NOMO-1 treated with dmso at 0.1 percent for 144 hours (cell line): ENCODE data around the gene PABPN1L.

Experiments used
- DNase-seq: peaks from one replicate; lab custom pipeline; 2025; ENCODE audit not compliant: unreplicated experiment; lab: John Stamatoyannopoulos, UW

The PABPN1L gene, protein sequence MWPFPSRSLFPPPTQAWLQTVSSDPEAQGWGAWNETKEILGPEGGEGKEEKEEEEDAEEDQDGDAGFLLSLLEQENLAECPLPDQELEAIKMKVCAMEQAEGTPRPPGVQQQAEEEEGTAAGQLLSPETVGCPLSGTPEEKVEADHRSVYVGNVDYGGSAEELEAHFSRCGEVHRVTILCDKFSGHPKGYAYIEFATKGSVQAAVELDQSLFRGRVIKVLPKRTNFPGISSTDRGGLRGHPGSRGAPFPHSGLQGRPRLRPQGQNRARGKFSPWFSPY

DNA sequence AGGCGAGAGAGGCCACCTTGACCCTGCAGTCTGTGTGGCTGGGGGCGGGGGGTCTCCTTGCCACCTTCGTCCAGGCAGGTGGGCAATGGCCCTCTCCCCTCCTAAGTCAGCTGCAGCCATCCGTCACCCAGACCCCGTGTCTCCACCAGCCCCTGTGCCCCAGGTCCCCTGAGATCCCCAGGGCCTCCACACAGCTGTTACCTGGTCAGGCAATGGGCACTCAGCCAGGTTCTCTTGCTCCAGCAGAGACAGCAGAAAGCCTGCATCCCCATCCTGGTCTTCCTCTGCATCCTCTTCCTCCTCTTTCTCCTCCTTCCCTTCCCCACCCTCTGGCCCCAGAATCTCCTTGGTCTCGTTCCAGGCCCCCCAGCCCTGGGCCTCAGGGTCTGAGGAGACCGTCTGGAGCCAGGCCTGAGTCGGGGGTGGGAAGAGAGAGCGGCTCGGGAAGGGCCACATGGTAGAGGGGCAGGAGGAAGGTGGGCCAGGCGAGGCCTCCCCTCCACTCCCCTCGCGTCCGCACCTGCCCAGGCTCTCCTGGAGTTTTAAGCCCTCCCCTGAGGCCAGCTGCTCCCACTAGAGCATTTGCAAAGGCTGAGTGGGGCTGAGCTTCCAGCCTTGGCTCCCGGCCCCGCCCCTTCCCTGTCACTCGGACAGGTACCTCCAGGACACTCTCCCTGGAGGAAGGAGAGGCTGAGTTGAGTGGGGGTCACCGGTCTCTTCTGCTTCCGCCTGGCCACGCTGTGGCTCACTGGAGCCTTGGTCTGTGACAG is at the start of gene PABPN1L:
TSS of gene PABPN1L (minus strand) at position 510 of the 770 bp plus-strand sequence. CDS start at position 456, 54 bp downstream.
- no peak for DNase-seq

DNA sequence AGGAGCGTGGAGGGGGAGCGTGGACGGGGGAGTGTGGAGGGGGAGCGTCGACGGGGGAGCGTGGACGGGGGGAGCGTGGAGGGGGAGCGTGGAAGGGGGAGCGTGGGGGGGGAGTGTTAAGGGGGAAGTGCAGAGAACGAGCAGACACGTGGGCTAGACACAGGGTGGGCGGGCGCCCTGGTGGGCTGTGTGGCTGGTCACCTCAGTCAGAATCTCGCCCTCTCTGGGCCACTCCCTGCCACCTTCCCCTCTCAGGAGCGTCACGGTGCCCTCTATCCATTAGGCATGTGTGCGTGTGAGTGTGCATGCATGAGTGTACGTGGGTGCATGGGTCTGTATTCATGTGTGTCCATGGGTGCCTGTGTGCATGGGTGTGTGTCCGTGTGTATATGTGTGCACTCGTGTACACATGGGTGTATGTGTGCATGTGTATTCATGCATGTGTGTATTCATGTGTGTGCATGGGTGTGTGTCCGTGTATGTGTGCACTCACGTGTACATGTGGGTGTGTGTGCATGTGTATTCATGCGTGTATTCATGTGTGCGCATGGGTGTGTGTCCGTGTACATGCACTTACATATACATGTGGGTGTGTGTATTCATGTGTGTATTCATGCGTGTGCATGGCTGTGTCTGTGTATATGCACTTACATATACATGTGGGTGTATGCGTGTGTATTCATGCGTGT is 49.3 kb upstream of the PABPN1L start:
- DNase-seq, result no peak

DNA sequence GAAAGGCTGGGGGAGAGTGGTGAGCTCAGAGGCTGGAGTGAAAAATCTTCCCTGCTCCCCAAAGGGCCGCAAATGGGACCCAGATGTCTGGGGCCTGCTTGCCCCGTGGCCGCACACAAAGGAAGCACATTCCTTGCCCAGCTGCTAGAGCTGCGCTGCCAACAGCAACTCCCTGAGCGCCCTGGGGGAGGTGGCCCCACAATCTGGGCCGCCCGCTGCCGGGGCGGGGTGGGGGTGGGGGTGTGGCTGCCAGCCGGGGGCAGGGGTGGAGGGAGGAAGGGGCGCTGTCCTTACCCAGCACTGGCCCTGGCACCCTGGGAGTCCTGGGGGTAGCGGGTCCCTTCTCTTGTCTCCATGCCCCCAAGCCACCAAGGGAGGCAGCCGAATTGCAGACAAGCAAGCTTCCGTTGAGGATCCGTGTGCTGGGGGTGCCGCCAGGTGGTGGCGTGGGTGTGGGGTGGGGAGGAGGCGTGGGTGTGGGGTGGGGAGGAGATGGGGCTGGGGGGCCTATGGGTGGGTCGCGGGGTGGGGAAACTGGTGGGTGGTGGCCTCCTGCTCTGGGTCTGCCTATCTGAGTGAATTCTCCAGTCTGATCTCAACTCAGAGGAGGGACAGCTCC is 48.4 kb upstream of the PABPN1L start:
- no peak for DNase-seq

DNA sequence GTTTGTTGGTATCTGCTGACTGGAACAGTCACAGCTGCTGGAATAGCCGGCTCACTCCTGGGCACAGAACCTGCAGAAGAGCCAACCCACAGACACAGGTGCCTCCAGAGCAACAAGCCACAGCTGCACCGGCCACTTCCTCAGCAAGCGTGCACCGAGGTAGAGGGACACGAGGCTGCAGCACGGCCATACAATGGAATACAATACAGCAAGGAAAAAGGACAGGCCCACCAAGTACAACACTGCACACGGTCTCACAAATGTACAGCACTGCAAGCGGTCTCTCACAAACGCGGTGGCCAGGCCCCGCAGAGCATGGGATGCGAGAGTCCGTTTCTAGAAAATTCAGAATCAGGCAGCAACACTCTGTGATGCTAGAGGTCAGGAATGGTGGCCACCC is 47.4 kb upstream of the PABPN1L start:
- DNase-seq, result no peak

DNA sequence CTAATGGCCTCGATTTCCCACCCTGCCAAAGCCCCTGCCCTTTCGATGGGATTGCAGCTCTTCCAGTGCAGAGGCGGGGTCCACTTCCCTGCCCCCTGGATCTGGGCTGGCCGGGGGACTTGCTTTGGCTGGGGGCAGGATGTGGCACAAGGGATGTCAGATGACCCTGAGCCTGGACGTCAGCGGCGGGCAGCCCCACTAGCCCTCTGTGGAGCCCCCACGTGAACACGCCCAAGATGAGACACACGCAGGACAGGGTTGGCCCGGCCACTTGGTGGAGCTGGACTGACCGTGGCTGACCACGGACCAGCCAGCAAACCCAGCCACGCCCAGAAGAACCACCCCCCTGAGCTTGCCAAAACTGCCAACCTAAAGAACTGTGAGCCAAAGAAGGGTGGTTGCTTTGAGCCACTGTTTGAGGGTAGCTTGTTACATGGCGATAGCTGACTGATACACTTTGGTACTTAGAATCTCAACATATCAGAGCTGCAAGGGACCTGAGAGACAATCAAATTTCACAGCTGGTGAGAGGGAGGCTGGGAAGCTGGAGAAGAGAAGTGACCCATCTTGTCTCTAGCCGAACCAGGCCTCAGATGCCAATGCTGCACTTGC is 46.6 kb upstream of the PABPN1L start:
- no peak for DNase-seq

DNA sequence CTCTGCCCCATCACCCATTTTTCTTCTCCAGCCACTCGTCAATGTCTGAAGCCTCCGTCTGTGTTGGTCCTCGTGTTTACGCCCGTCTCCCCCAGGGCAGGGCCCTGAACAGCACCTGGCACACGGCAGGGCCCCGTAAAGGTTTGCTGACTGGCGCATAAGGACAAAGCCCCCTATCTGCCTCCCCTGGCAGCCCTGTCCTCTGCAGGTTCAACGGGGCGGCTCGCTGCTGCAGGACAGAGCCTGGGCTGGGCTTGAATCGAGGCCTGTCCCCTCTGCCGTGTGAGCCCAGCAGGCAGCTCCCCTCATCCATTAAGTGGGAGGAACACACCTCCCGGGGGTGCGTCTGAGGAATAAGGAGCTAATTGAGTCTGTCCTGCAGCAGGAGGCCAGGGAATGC is 46.1 kb upstream of the PABPN1L start:
- DNase-seq, result no peak

DNA sequence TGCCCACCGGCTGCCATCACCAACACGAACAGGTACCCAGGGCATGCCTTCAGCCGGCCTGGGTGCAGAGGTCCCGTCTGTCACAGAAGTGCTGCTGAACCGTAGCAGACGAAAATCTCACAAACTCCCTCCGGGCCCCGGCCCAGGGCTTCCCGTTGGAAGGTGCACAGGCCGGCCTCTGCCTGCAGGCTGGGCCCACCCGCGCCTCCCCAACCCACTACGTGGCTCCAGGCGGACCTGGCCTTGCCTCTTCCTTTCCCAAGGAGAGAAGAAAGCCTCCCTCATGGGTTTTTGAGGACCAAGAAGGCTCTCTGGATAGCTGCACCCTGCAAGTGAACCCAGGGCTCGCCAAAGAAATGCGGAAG is 45.5 kb upstream of the PABPN1L start:
- DNase-seq, result no peak

DNA sequence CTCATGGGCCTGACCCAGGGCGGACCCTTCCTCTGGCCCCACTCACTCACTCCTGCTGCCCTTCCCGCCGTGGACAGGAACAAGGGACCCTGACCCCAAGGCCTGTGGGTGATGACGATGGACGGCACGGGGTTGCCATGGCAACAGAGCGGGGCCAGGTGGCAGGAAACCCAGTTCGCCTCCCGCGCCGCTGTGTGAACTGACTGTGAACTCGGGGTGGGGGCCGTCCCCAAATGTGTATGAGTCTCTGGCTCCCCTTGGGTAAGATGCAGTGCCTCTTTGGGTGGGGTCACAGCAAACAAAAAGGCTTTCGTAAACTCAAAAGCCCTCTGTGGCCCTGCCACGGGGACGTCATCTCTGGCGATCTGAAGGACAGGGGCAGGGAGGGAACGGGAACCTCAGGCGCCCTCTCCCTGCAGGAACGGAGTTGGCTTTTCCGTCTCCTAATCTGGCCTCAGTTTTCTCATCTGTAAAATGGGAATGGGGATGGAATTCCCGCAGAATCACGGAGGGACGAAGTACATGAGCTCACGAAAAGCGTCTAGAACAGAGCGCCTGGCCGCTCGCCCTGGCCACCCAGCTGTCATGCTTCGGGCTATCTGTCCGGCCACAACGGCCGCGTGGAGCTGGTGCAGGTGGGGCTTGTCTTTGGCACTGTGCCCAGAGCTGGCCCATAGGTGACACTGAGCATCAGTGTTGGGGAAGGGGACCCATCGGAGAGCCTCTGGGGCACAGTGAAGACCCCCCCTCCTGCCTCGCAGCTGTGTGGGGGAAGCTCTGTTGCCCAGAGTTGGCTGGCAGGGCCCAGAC is 44.9 kb upstream of the PABPN1L start:
- DNase-seq, result no peak

DNA sequence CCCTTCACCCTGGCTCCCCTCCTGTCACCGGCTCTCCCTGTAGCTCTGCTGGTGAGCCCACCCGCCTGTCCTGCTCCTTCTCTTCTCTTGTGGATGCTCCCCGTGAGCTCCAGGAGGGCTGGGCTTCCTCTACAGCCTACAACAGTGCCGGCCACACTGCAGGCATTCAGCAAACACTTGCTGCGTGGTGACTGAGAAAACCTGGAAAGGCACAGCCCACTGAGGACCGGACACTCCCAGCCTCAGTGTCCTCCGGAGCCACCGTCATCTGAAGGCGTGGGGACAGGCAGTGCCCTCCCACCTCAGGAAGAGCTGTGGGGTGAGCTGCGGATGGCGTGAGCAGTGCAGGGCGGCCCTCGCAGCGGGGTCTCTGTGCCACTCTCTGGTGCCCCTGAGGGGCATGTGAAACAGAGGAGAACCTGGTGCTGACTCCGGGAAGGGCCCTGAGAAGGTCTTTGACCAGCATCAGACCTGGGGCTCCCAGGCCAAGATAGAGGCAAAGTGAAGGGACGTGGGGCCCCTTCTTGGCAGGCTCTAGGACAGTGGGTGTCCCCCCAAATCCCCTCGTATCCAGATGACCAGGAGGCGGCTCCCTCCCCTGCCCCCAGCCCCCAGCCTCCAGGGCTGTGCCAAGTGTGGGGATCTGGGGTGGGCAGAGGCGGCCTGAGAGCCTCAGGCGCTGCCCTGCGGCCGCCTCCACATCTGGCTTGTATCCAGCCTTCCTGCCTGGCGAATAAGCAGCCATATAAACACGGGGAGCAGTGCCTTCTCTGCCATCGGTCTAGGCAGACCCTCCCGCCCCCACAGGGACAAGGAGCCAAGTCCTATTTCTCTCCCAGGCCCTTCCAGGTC is 44.0 kb upstream of the PABPN1L start:
- DNase-seq, result no peak

DNA sequence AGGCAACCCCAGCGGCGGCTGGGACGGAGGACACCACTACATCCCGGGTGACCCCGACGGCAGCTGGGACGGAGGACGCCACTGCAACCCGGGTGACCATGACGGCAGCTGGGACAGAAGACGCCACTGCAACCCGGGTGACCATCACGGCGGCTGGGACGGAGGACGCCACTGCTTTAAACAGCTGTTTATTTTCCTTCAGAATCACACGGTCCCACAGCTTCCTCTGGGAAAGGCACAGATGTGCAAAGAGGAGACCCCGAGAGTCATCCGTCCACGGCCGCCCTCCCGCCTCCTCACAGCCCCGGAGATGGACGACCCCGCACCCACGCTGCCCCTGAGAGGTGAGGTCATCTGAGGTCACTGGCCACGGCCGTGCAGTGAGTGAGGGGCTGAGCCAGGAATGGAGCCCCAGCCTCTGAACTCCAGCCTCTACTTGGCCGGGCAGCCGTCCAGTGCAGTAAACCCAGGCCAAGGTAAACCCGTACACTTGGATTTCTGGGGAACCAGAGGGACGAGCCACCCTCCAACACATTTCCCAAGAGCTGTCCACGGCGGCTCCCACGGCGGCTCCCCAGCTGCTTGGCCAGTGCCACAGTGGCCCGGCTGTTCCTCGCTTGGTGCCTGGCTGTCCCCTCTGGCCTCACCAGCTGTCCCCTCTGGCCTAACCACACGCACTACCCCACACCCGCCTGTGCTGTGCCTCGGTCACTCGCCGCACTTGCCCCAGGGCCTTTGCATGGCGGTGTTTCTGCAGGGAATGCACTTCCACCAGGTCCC is 43.2 kb upstream of the PABPN1L start:
- no peak for DNase-seq

DNA sequence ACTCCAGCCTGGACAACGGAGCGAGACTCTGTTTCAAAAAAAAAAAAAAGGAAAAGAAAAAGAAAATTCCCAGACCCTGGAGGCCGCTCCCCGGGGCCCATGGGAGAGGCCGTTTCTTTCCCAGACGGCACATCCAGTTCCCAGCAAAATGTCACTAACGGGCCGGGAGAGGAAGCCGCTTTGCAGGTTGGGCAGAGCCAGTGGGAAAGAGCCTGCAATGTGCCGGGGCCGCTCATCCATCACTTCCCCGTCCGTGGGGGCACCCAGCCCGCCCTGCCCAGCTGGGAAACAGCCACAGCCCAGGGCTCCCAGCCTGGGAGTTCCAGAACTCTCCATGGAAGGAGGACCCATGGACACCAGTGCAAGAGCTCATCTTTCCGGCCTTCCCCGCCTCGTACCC is 41.8 kb upstream of the PABPN1L start:
- DNase-seq, result no peak

DNA sequence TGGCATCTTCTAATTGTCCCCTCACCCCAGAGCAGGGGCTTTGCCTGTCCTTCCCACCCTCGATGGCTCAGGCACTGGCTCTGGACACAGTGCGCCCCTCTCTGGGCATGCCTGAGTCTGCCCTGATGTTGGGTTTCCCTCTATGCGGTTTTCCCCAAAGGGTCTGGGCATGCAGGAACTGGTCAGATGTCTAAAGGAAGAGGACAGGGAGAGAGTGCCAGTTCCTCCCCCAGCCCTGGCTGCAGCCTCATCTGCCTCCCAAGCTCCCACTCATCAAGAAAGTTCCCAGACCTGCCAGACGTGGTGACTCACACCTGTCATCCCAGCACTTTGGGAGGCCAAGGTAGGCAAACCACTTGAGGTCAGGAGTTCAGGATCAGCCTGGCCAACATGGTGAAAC is 41.3 kb upstream of the PABPN1L start:
- DNase-seq, result no peak

DNA sequence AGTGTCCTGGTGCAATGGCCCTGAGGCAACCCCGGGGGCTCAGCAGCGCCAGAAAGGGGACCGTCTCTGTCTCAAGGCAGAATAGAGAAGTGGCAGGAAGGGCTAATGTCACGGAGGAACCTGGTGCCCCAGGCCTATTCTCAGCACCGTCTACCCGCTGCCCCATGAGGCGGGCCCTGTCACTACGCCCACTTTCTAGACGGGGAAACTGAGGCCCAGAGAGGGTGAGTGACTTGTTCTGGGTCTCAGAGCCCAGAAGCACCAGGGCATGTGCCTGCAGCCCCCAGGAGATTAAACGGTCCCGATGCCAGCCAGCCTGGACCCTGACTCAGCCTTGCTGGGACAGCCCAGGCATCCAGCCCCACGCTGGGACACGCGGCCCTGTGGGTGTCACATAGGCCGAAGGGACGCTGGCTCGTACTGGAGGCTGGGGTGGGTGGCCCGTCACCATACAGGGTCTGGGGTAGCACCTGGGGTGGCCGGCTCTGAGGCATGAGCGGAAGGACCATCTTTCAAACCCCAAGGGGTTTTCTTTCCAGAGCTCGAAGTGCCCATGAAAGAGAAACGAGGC is 40.2 kb upstream of the PABPN1L start:
- no peak for DNase-seq

DNA sequence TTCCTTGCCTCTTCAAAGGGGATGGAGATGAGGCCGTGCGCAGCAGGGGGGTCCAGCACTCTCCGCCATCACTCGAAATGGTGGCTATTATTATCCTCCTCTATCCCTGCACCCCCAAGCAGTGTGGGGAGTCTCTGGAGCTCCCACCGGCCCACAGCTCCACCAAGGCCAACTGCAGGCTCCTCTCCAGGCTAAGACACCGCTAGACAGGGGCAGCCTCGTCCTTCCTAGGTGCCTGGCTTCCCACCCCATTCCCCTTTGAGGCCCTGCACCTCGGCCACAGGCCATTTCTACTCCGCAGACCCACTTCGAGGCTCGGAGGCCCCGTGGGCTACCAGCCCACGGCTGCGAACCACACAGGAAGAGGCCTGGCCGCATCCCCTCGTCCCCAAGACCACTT is 39.6 kb upstream of the PABPN1L start:
- DNase-seq, result no peak

DNA sequence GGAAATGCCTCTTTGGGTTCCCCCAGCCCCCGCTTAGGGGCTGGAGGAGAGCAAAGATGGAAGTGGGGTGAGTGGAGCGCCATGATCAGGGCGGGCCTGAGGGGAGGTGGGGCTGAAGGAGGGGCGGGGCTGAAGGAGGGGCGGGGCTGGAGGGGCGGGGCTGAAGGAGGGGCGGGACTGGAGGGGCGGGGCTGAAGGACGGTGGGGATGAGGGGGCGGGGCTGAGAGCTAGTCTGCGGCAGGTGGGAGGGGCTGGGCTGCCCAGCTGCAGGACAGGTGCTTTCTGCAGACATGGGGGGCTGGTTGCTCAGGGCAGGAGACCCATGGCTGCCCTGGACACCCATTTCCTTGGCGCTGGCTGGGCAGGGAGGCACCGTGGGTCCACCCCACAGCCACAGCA is 39.1 kb upstream of the PABPN1L start:
- DNase-seq, result no peak

DNA sequence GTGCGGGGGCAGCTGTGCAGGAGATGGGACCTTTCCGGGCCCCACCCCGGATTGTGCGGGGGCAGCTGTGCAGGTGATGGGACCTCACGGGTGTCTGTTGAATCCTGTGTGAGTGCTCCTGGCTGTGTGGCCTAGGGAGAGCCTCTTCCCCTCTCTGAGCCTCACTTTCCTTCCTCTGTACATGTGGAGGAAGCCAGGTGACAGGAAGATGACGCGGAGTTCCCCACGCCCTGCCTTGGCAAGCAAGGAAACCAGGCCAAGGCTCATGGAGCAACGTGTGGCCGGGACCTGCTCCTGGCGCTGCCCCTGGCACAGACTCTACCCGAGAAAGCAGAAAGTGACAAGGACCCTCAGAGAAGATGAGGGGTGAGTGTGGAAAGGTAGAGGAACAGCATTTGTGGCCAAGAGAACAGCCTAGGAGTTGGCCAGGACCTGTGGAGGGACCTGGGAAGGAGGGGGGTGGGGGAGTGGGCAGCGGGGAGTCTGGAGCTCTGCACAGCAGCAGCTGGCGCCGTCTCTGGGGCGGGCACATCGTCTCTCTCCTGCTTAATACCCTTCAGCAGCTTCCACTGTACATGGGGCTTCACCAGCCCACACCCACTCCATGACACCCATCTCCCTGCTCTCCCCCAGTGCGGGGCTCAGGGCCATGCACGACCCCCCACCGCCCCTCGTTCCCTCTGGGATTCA is 38.4 kb upstream of the PABPN1L start:
- DNase-seq, result no peak

DNA sequence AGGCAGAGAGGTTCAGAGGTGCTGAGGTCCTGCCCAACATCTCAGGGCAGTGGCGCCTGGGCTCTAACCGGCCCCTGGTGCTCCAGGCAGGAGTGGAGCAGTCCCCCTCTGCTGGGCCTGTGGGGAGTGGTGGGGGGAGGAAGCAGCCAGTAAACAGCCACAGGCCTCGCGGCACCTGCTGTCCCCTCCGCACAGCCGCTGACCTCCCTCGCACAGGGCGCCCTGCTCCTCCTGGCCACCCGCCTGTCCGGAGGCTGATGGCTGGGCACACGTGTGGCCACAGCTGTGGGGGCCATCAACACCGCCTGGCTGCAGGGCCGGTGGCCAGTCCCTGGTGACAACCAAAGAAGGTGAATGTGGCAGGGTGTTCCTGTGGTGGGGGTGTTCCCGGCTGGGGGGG is 36.8 kb upstream of the PABPN1L start:
- DNase-seq, result no peak

DNA sequence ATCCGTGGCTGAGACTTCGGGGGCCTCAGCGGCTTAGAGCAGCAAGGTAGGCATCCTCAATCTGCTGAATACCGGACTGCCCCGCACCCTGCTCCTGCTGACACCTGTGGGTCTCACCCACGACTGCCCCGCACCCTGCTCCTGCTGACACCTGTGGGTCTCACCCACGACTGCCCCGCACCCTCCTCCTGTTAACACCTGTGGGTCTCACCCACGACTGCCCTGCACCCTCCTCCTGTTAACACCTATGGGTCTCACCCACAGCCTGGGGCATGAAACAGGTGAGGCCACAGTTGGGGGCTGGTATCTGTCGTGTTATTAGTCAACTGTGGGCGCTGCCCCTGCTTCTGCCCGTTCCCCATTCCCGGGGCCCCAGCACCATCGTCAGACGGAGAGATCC is 36.3 kb upstream of the PABPN1L start:
- no peak for DNase-seq
